ENCODE data around the gene ZDHHC7. TPM values are rescaled to one million over a fixed set of nuclear protein-coding genes. Genes with fewer than 3 reads are reported as not detected.

Gene ZDHHC7
- total RNA-seq, 3 donors from 2014 or later (not counting 1 experiment from before 2014, with no cell fraction given), result 37.9 to 64.9 (median 45.2) TPM

DNA sequence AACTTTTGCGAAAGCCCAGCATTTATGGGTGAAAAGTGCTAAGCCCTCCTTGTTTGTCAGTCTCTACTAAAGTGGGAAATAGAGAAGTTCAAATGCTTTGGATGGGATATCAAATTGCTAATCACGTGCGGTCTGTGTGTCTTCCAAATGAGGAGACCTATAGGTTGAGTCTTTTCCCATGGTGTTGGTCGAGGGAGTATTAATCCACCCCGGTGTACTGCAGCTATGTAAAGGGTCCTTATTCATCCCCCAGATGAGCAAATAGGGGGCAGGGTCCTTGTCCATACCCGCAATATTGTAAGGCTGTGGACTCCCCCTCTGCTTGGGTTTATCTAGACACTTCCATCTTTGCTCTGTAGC, 30.8 kb upstream of the ZDHHC7 start:
- 98% methylated on average over 6 of the region's 6 CpGs for WGBS (ENCODE audit: insufficient coverage)
- ATAC-seq, result no peak
- no peaks in the 10 kb centered on the region for H3K9me3 ChIP-seq (ENCODE audit: control insufficient read depth, insufficient read depth, low read length)

GRCh38 chr16:85041219-85042166, 30.2 kb upstream of the ZDHHC7 start:
- Mint-ChIP-seq H3K27me3 (ENCODE audit: low read depth in 2 of 2) (peaks cover 4 to 8% of the 10 kb centered on the region in 2 donors), H3K4me1 (peaks cover 0 to 4% of the 10 kb centered on the region in 2 donors), H3K36me3 (no peaks in the 10 kb centered on the region), H3K4me3 (no peak overlapping the region), H3K9me3 (no peaks in the 10 kb centered on the region), H3K27ac (no peak overlapping the region)
- ATAC-seq, result no peak
- Histone ChIP-seq H3K9me3 (ENCODE audit: control insufficient read depth, insufficient read depth, low read length) (no peaks in the 10 kb centered on the region), H3K4me1 (ENCODE audit: control insufficient read depth, insufficient read depth, low read length) (no peaks in the 10 kb centered on the region), H3K27me3 (ENCODE audit: control insufficient read depth, insufficient read depth, low read length) (no peaks in the 10 kb centered on the region), H3K27ac (ENCODE audit: low read length) (no peak overlapping the region), H3K36me3 (ENCODE audit: control insufficient read depth, insufficient read depth, low read length) (no peaks in the 10 kb centered on the region), H3K4me3 (ENCODE audit: low read length) (no peak overlapping the region)
- TF ChIP-seq, protein P1, sequence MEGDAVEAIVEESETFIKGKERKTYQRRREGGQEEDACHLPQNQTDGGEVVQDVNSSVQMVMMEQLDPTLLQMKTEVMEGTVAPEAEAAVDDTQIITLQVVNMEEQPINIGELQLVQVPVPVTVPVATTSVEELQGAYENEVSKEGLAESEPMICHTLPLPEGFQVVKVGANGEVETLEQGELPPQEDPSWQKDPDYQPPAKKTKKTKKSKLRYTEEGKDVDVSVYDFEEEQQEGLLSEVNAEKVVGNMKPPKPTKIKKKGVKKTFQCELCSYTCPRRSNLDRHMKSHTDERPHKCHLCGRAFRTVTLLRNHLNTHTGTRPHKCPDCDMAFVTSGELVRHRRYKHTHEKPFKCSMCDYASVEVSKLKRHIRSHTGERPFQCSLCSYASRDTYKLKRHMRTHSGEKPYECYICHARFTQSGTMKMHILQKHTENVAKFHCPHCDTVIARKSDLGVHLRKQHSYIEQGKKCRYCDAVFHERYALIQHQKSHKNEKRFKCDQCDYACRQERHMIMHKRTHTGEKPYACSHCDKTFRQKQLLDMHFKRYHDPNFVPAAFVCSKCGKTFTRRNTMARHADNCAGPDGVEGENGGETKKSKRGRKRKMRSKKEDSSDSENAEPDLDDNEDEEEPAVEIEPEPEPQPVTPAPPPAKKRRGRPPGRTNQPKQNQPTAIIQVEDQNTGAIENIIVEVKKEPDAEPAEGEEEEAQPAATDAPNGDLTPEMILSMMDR (IDR thresholded peaks at IDR 0.05), result no peak
- WGBS (ENCODE audit: insufficient coverage), result 89% methylated on average over 27 of the region's 27 CpGs
- intact Hi-C loops (cut with micrococcal nuclease), result no loop called here
- DNase-seq, result no peak

More for the DNA sequence above, 30.8 kb upstream of the ZDHHC7 start:
- Histone ChIP-seq H3K4me1 (ENCODE audit: control insufficient read depth, insufficient read depth, low read length) (peaks cover 3% of the 10 kb centered on the region), H3K27ac (ENCODE audit: low read length) (no peak overlapping the region), H3K36me3 (ENCODE audit: control insufficient read depth, insufficient read depth, low read length) (no peaks in the 10 kb centered on the region), H3K4me3 (ENCODE audit: low read length) (no peak overlapping the region), H3K27me3 (ENCODE audit: control insufficient read depth, insufficient read depth, low read length) (no peaks in the 10 kb centered on the region)
- Mint-ChIP-seq H3K4me1 (peaks cover 0 to 6% of the 10 kb centered on the region in 2 donors), H3K9me3 (no peaks in the 10 kb centered on the region), H3K4me3 (no peak overlapping the region), H3K36me3 (no peaks in the 10 kb centered on the region), H3K27ac (no peak overlapping the region), H3K27me3 (ENCODE audit: low read depth in 2 of 2) (peaks cover 4 to 15% of the 10 kb centered on the region in 2 donors)
- intact Hi-C loops (cut with micrococcal nuclease), result no loop called here
- no peak for DNase-seq
- TF ChIP-seq, protein P1 (IDR thresholded peaks at IDR 0.05), result no peak

DNA sequence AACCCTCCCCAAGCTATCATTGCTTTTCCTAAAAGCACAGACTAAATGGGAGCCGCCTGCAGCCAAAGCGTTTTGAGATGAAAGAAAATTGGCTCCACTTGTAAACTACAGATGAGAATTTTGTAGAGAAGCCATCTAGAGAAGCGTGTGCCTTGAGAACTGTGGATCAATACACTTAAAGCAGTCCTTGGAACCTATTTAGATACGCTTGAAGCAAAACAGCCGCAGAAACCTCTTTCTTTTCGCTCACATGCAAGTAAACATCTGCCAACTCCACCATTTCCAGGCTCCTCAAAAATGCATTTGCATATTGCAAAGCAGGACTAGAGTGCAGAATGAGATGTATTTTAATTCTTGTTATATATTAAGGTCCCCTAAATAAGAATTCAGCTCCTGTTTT, 29.4 kb upstream of the ZDHHC7 start:
- DNase-seq, result no peak
- Mint-ChIP-seq H3K27ac (no peak overlapping the region), H3K27me3 (ENCODE audit: low read depth in 2 of 2) (no peaks in the 10 kb centered on the region), H3K4me3 (no peak overlapping the region), H3K4me1 (no peaks in the 10 kb centered on the region), H3K9me3 (no peaks in the 10 kb centered on the region), H3K36me3 (no peaks in the 10 kb centered on the region)
- H3K4me1 ChIP-seq (ENCODE audit: control insufficient read depth, insufficient read depth, low read length), result no peaks in the 10 kb centered on the region
- no peak overlapping the region for H3K27ac ChIP-seq (ENCODE audit: low read length)
- H3K36me3 ChIP-seq (ENCODE audit: control insufficient read depth, insufficient read depth, low read length), result no peaks in the 10 kb centered on the region
- TF ChIP-seq, protein P1 (IDR thresholded peaks at IDR 0.05), result no peak
- 95% methylated on average over 6 of the region's 6 CpGs for WGBS (ENCODE audit: insufficient coverage)
- H3K4me3 ChIP-seq (ENCODE audit: low read length), result no peak overlapping the region
- H3K9me3 ChIP-seq (ENCODE audit: control insufficient read depth, insufficient read depth, low read length), result no peaks in the 10 kb centered on the region
- intact Hi-C loops (cut with micrococcal nuclease), result no loop called here
- ATAC-seq, result no peak
- H3K27me3 ChIP-seq (ENCODE audit: control insufficient read depth, insufficient read depth, low read length), result no peaks in the 10 kb centered on the region
